HEK293T (cell line): ENCODE data around the gene ITGAE.

Experiments
- CTCF ChIA-PET: fragments of 350-600 bp; formaldehyde crosslinking; extraction: SDS; loops from one replicate; lab custom pipeline; 2021; ENCODE audit warnings: antibody characterized with exemption, inconsistent platforms; lab: Yijun Ruan, JAX
- POLR2A ChIA-PET: fragments of 350-600 bp; formaldehyde crosslinking; extraction: SDS; loops from one replicate; lab custom pipeline; 2020; ENCODE audit warnings: antibody characterized with exemption, inconsistent platforms; lab: Yijun Ruan, JAX
- DNase-seq: peaks from one replicate; pipeline ENCODE4 v3.0.0; 2012; ENCODE audit warnings: mixed read lengths; ENCODE audit errors: extremely low spot score
- ARNT ChIP-seq: fragments of 450-650 bp; IDR thresholded peaks from 2 replicates; pipeline ENCODE4 v1.6.1; 2017; ENCODE audit warnings: mild to moderate bottlenecking
- BHLHE40 ChIP-seq: fragments of 450-650 bp; IDR thresholded peaks from 2 replicates; pipeline ENCODE4 v1.6.1; 2016; ENCODE audit warnings: mild to moderate bottlenecking, moderate library complexity, borderline replicate concordance
- CTBP1 ChIP-seq: fragments of 450-650 bp; IDR thresholded peaks from 2 replicates; pipeline ENCODE4 v1.6.1; 2016; ENCODE audit warnings: borderline replicate concordance
- ELF4 ChIP-seq: fragments of 450-650 bp; IDR thresholded peaks from 2 replicates; pipeline ENCODE4 v1.6.1; 2017; ENCODE audit warnings: antibody characterized with exemption
- FOXA1 ChIP-seq: fragments of 450-650 bp; IDR thresholded peaks from 2 replicates; pipeline ENCODE4 v1.6.1; 2016; ENCODE audit warnings: mild to moderate bottlenecking
- FOXK2 ChIP-seq: fragments of 450-650 bp; IDR thresholded peaks from 2 replicates; pipeline ENCODE4 v1.6.1; 2016; ENCODE audit warnings: mild to moderate bottlenecking
- FOXM1 ChIP-seq: fragments of 450-650 bp; IDR thresholded peaks from 2 replicates; pipeline ENCODE4 v1.6.1; 2017; ENCODE audit warnings: mild to moderate bottlenecking, borderline replicate concordance
- HDGF ChIP-seq: fragments of 450-650 bp; IDR thresholded peaks from 2 replicates; pipeline ENCODE4 v1.6.1; 2017; ENCODE audit warnings: antibody characterized with exemption, borderline replicate concordance
- L3MBTL2 ChIP-seq: fragments of 450-650 bp; conservative IDR thresholded peaks from 2 replicates; pipeline ENCODE4 v1.6.1; 2016; ENCODE audit warnings: mild to moderate bottlenecking
- LEF1 ChIP-seq: fragments of 450-650 bp; IDR thresholded peaks from 2 replicates; pipeline ENCODE4 v1.6.1; 2017; ENCODE audit warnings: mild to moderate bottlenecking, borderline replicate concordance
- NFRKB ChIP-seq: fragments of 450-650 bp; IDR thresholded peaks from 2 replicates; pipeline ENCODE4 v1.6.1; 2016; ENCODE audit warnings: mild to moderate bottlenecking, moderate library complexity
- SP1 ChIP-seq: fragments of 450-650 bp; IDR thresholded peaks from 2 replicates; pipeline ENCODE4 v1.6.1; 2017
- SUZ12 ChIP-seq: fragments of 450-650 bp; IDR thresholded peaks from 2 replicates; pipeline ENCODE4 v1.6.1; 2016; ENCODE audit warnings: mild to moderate bottlenecking
- TARDBP ChIP-seq: fragments of 450-650 bp; IDR thresholded peaks from 2 replicates; pipeline ENCODE4 v1.6.1; 2016
- ZNF384 ChIP-seq: fragments of 450-650 bp; IDR thresholded peaks from 2 replicates; pipeline ENCODE4 v1.6.1; 2016
- TF ChIP-seq, protein P1 (sequence below): fragments of 450-650 bp; IDR thresholded peaks from 2 replicates; pipeline ENCODE4 v1.6.1; 2016

Gene ITGAE

DNA sequence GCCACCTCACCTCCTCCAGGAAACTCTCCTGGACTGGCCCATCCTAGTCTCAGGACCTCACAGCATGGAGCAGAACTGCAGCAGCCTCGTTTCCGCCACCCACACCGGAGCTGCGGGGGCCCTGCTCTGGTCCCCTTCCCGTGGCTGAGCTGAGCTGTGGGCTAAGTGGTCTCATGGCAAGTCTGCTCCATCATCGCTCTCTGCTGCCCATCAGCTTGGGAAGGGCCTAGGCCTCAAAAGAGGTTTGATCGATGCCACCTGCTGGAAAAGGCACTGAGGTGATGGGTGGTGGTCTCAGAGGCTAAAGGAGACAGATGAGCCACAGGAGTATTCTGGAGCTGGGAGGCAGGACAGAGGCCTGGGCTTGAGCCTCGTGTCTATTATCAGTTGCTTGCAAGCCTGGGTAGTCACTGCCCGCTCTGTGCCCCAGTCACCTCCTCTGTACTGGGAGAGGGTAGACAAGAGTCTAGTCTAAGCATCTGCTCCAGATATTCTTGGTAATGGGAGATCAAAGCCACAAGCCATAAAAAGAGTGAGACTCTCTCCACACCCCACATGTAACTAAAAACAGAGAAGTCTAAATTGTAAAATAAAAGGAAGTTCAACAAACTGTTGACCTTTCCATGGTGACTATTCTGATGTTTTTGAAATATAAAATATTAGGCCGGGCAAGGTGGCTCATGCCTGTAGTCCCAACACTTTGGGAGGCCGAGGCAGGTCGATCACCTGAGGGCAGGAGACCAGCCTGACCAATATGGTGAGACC is 1.6 kb downstream of the ITGAE start:
- ChIA-PET CTCF (no interaction called here), POLR2A (no interaction called here)
- TF ChIP-seq FOXK2 (no peak), NFRKB (no peak), LEF1 (no peak), FOXA1 (no peak), ZNF384 (no peak), ELF4 (no peak), SP1 (no peak), TARDBP (no peak), FOXM1 (no peak), CTBP1 (no peak), BHLHE40 (no peak), L3MBTL2 (no peak), SUZ12 (no peak), HDGF (no peak)
- TF ChIP-seq, protein P1, sequence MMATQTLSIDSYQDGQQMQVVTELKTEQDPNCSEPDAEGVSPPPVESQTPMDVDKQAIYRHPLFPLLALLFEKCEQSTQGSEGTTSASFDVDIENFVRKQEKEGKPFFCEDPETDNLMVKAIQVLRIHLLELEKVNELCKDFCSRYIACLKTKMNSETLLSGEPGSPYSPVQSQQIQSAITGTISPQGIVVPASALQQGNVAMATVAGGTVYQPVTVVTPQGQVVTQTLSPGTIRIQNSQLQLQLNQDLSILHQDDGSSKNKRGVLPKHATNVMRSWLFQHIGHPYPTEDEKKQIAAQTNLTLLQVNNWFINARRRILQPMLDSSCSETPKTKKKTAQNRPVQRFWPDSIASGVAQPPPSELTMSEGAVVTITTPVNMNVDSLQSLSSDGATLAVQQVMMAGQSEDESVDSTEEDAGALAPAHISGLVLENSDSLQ: no peak
- DNase-seq: no peak

DNA sequence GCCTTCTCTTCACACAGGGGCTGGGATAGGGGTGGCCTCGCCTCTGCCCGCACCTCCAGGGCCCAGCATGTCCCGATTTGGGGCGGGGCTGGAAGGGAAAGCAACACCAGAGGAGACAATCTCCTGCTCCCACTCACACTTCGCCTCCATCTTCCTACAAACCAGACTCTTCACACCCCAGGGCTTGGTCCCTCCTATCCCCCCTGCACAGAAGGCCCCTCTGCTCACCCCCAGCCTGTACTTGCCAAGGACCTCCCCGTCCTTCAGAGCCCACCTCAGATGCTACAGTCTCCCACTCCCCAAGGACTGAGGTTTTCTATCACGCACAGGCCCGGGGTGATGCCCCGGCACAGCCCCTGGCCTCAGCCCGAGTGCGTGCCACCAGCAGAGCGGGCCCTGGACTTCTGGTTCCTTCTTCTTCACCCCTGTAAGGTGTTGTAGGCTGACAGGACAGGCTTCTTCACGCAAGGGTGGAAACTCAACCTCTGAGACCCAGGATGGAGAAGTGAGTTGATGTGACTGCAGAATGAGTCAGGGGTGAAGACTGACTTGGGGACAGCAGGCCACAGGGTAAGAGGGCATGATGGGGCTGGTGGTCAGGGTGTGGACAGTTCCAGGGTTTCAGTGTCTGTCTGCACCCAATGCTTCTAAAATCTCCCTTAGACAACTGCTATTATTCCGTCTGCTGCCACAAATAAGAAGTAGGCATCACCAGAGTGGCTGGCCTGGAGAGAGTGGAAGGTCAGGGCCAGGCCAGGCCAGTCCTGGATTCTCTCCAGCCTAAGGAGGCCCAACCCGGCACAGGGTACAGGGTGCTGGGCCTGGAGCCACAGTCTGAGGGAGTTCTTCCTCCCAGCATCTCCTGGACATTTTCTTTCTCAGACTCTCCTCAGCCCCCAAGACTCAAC is 2.5 kb downstream of the ITGAE start:
- no peak for TF ChIP-seq FOXK2
- TF ChIP-seq L3MBTL2: no peak
- TF ChIP-seq HDGF: no peak
- TF ChIP-seq ARNT: no peak
- no peak for TF ChIP-seq SUZ12
- TF ChIP-seq NFRKB: no peak
- TF ChIP-seq LEF1: no peak
- TF ChIP-seq SP1: no peak
- TF ChIP-seq, protein P1: no peak
- no peak for TF ChIP-seq FOXA1
- TF ChIP-seq ELF4: no peak
- no peak for TF ChIP-seq TARDBP
- no peak for TF ChIP-seq ZNF384
- no peak for TF ChIP-seq BHLHE40
- no peak for TF ChIP-seq FOXM1
- no peak for TF ChIP-seq CTBP1
- ChIA-PET CTCF (no interaction called here), POLR2A (no interaction called here)
- DNase-seq: no peak

DNA sequence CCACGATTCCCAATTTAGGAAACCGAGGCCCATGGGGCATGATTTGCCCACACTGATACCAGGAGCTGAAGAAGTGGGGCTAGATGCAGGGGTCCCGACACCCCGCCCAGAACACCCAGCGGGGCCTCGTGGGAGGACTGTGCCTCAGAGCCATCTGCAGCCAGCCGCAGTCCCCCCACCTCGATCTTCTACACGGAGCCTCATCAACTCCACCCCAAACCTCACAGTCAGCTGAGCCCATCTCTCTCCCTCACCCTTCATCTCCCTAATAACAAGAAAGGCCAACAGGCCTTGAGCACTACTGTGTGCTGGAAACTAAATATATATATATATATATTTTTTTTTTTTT is 4.2 kb downstream of the ITGAE start:
- ChIA-PET CTCF (no interaction called here), POLR2A (no interaction called here)
- no peak for DNase-seq
- TF ChIP-seq FOXK2 (no peak), NFRKB (no peak), SUZ12 (no peak), LEF1 (no peak), HDGF (no peak), ARNT (no peak), FOXA1 (no peak), ELF4 (no peak), SP1 (no peak), CTBP1 (no peak), TARDBP (no peak), FOXM1 (no peak), ZNF384 (no peak), BHLHE40 (no peak), L3MBTL2 (no peak)
- TF ChIP-seq, protein P1: no peak

DNA sequence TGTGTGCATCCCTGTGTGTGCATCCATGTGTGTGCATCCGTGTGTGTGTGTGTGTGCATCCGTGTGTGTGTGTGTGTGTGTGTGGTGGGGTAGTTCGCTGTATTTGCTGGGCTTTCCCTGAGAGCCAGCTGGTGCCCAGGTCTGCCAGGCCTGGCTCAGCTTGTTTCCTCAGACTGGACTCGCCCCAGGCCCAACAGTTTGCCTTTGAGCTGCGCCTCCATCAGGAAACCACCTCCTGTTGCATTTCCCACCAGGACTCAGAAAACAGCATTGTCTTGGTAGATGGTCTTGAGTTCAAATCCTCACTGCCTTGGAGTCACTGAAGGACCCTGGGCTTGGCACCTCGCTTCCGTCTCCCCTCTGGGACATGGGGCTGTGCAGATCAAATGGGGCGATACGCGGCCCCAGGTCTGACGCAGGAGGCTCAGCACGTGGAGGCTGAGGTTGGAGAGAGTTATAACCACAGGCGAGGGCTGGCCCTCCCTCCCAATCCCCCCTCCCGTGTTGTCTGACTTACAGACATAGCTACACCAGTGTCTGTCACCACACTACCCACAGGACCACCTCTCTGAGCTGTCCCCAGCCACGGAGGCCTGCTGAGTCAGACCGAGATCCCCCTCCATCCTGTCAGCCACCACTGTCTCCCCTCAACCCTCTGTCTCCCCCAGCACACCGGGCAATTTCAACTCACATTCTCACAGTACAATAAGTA is 4.7 kb downstream of the ITGAE start:
- TF ChIP-seq CTBP1 (no peak), FOXM1 (no peak), LEF1 (no peak), FOXK2 (no peak), L3MBTL2 (no peak), SP1 (no peak), ARNT (no peak), ELF4 (no peak), ZNF384 (no peak), NFRKB (no peak), BHLHE40 (no peak), HDGF (no peak)
- no peak for DNase-seq
- POLR2A ChIA-PET: no interaction called here
- CTCF ChIA-PET: interaction anchor here (0.7 kb wide), 1 partner anchor 59 kb away, joined by 3 read pairs; no protein-coding TSS in a partner anchor

DNA sequence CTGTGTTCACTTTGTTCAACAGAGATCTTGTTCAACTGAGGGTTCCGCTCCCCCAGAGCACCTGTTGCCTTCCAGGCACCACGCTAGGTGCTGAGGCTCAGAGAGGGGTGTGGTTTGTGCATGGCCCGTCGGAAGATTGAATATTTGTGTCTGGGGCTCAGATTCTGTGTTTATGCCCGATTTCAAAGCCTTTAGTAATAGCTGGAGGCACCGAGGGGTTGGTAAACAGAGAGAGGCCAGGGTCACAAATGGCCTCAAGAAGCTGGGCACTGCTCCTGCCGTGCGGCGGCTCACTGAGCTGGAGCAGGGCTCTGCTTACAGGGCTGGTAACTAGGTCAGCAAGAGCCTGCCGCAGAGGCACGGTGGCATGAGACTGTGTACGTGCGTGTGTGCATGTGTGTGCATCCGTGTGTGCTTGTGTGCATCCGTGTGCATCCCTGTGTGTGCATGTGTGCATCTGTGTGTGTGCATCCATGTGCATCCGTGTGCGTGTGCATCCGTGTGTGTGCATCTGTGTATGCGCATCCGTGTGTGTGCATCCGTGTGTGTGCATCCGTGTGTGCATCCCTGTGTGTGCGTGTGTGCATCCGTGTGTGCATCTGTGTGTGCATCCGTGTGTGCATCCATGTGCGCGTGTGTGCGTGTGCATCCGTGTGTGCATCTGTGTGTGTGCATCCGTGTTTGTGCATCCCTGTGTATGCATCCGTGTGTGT is 5.4 kb downstream of the ITGAE start:
- ChIA-PET POLR2A (no interaction called here), CTCF (interaction anchor here (0.7 kb wide), 1 partner anchor 58 kb away, joined by 3 read pairs; no protein-coding TSS in a partner anchor)
- TF ChIP-seq FOXM1 (no peak), BHLHE40 (no peak), LEF1 (no peak), ARNT (no peak), TARDBP (no peak), L3MBTL2 (no peak), ZNF384 (no peak), ELF4 (no peak), SP1 (no peak), NFRKB (no peak), HDGF (no peak), FOXK2 (no peak)
- DNase-seq: no peak
